SU-DHL-6 (cell line): Measurements from ENCODE around the gene ABCB9.

Experiments used
- H2AFZ ChIP-seq: fragments of 200-600 bp; sonication (generic); 2 replicates; pipeline ENCODE4 v1.6.1; 2014; ENCODE audit warnings: low read depth, mild to moderate bottlenecking, moderate library complexity, mixed read lengths, antibody characterized with exemption, low read length; ENCODE audit not compliant: severe bottlenecking
- H3F3A ChIP-seq: fragments of 200-600 bp; shearing (Covaris generic); 2 replicates; pipeline ENCODE4 v1.6.0; 2016; ENCODE audit warnings: antibody characterized with exemption, mild to moderate bottlenecking; ENCODE audit not compliant: insufficient read depth
- H3K27ac ChIP-seq: fragments of 200-600 bp; sonication (generic); 2 replicates; pipeline ENCODE4 v1.5.1; 2016; ENCODE audit warnings: low read depth, mild to moderate bottlenecking, low read length, moderate library complexity, mixed read lengths
- H3K27me3 ChIP-seq: fragments of 200-600 bp; sonication (generic), shearing (Covaris generic); 2 replicates; pipeline ENCODE4 v1.6.0; 2014; ENCODE audit warnings: mild to moderate bottlenecking, low read length
- H3K36me3 ChIP-seq: fragments of 200-600 bp; sonication (generic); 2 replicates; pipeline ENCODE4 v1.6.1; 2014; ENCODE audit warnings: mild to moderate bottlenecking, low read length, mixed read lengths
- H3K4me2 ChIP-seq: fragments of 300-600, 200-600 bp; shearing (Covaris generic), sonication (generic); 2 replicates; pipeline ENCODE4 v1.6.0; 2014; ENCODE audit warnings: low read length, low read depth, mild to moderate bottlenecking; ENCODE audit not compliant: poor library complexity, severe bottlenecking
- H3K4me3 ChIP-seq: fragments of 200-600 bp; sonication (generic); 2 replicates; pipeline ENCODE4 v1.5.1; 2014; ENCODE audit warnings: antibody characterized with exemption, low read length, mild to moderate bottlenecking, mixed read lengths; ENCODE audit not compliant: insufficient read depth, poor library complexity, severe bottlenecking
- H3K79me2 ChIP-seq: fragments of 200-600 bp; sonication (generic); 2 replicates; pipeline ENCODE4 v1.6.1; 2014; ENCODE audit warnings: mild to moderate bottlenecking, low read length, moderate library complexity; ENCODE audit not compliant: insufficient read depth
- H3K9ac ChIP-seq: fragments of 200-600 bp; sonication (generic); 2 replicates; pipeline ENCODE4 v1.7.0; 2014; ENCODE audit warnings: mild to moderate bottlenecking, low read length
- H3K9me2 ChIP-seq: fragments of 200-600 bp; sonication (generic); replicated peaks from 2 replicates; pipeline ENCODE4 v1.6.1; 2014; ENCODE audit warnings: low read length; ENCODE audit not compliant: insufficient read depth
- H3K9me3 ChIP-seq: fragments of 200-600 bp; sonication (generic); 2 replicates; pipeline ENCODE4 v1.6.1; 2014; ENCODE audit warnings: low read length, mixed read lengths; ENCODE audit not compliant: insufficient read depth
- H4K20me1 ChIP-seq: fragments of 200-600 bp; sonication (generic); 2 replicates; pipeline ENCODE4 v1.6.1; 2014; ENCODE audit warnings: low read depth, mild to moderate bottlenecking, antibody characterized with exemption, low read length, moderate library complexity, mixed read lengths
- EZH2phosphoT487 ChIP-seq: fragments of 200-600 bp; sonication (generic), shearing (Covaris generic); conservative IDR thresholded peaks from 2 replicates; pipeline ENCODE4 v1.6.1; 2018; ENCODE audit warnings: mild to moderate bottlenecking, antibody characterized with exemption, low read length, moderate library complexity, mixed read lengths
- TF ChIP-seq, protein P1 (sequence below): fragments of 200-600 bp; sonication (generic); IDR thresholded peaks from one replicate; pipeline ENCODE4 v1.5.1; 2017; ENCODE audit warnings: antibody characterized with exemption, mild to moderate bottlenecking, low read length, moderate library complexity; ENCODE audit not compliant: insufficient read depth, poor library complexity, severe bottlenecking

The ABCB9 gene

DNA sequence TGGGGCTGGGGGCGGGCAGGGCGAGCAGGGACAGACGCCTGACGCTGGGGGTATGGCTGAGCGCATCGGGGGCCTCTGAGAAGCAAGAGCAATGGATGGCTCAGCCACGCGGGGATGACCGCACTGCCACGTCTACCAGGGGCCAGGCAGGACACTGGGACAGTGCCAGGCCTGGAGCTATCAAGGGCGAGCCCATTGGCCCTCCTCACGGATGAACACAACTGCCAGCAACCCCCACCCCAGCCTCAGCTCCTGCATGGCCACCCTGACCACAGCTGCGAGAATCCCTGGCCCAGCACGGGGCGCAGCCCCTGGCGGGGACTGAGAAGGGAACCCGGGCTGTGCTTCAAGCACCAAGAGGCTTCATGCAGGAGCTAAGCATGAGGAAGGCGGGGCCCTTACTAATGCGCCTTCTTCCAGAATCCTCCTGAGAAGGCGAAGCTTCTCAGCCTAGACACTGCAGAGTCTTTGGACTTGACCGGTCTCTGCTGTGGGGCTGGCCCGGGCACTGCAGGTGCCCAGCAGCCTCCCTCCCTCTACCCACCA lies 23.7 kb upstream of the ABCB9 start:
- TF ChIP-seq EZH2phosphoT487: no peak
- TF ChIP-seq, protein P1, sequence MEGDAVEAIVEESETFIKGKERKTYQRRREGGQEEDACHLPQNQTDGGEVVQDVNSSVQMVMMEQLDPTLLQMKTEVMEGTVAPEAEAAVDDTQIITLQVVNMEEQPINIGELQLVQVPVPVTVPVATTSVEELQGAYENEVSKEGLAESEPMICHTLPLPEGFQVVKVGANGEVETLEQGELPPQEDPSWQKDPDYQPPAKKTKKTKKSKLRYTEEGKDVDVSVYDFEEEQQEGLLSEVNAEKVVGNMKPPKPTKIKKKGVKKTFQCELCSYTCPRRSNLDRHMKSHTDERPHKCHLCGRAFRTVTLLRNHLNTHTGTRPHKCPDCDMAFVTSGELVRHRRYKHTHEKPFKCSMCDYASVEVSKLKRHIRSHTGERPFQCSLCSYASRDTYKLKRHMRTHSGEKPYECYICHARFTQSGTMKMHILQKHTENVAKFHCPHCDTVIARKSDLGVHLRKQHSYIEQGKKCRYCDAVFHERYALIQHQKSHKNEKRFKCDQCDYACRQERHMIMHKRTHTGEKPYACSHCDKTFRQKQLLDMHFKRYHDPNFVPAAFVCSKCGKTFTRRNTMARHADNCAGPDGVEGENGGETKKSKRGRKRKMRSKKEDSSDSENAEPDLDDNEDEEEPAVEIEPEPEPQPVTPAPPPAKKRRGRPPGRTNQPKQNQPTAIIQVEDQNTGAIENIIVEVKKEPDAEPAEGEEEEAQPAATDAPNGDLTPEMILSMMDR: no peak
- H3K4me3 ChIP-seq: no peak overlapping the region
- H3K4me2 ChIP-seq: no peak overlapping the region
- no peaks in the 10 kb centered on the region for H4K20me1 ChIP-seq
- no peaks in the 10 kb centered on the region for H3K9me3 ChIP-seq
- H3K27me3 ChIP-seq: no peaks in the 10 kb centered on the region
- H3K79me2 ChIP-seq: no peaks in the 10 kb centered on the region
- H3K9ac ChIP-seq: no peak overlapping the region
- H3K27ac ChIP-seq: no peak overlapping the region
- 0 out of 2 replicates have a peak, but pooled peaks cover under 1% of the 10 kb centered on the region for H3F3A ChIP-seq
- H2AFZ ChIP-seq: no peak overlapping the region
- no peaks in the 10 kb centered on the region for H3K9me2 ChIP-seq
- H3K36me3 ChIP-seq: no peaks in the 10 kb centered on the region

DNA sequence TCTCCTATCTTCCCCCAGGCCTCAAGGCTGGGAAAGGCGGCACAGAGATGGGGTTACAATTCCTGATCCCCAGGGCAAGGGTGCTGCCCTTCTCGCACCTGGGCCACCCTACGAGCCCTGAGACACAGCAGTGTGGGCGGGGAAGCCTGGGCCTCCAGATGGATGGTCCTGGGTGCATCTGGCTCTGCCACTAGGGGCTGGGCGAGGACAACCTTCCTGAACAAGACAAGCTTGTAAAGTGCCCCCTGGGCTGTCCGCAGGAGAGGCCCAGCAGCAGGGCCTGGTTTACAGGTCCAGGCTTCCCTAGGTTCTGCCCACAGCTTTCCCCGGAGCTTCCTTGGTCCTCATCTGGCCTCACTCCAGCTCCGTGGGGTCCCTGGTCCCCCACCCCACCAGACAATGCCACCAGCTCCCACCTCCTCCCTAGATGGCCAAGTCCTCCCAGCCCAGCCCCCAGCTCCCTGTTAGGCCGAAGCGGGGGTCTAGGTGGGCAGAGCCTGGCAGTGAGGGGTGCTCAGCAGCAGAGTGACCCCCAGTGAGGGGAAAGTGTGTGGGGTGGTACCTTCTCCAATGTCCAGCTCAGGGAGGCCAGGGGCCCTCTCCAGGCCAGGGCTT lies 23.1 kb upstream of the ABCB9 start:
- no peak overlapping the region for H3K4me2 ChIP-seq
- H3K27me3 ChIP-seq: no peaks in the 10 kb centered on the region
- no peaks in the 10 kb centered on the region for H4K20me1 ChIP-seq
- H3F3A ChIP-seq: 0 out of 2 replicates have a peak, but pooled peaks cover 4% of the 10 kb centered on the region
- H3K4me3 ChIP-seq: no peak overlapping the region
- H3K79me2 ChIP-seq: no peaks in the 10 kb centered on the region
- no peaks in the 10 kb centered on the region for H3K9me3 ChIP-seq
- H2AFZ ChIP-seq: no peak overlapping the region
- no peaks in the 10 kb centered on the region for H3K36me3 ChIP-seq
- no peak overlapping the region for H3K9ac ChIP-seq
- no peaks in the 10 kb centered on the region for H3K9me2 ChIP-seq
- TF ChIP-seq, protein P1: no peak
- TF ChIP-seq EZH2phosphoT487: no peak
- no peak overlapping the region for H3K27ac ChIP-seq

DNA sequence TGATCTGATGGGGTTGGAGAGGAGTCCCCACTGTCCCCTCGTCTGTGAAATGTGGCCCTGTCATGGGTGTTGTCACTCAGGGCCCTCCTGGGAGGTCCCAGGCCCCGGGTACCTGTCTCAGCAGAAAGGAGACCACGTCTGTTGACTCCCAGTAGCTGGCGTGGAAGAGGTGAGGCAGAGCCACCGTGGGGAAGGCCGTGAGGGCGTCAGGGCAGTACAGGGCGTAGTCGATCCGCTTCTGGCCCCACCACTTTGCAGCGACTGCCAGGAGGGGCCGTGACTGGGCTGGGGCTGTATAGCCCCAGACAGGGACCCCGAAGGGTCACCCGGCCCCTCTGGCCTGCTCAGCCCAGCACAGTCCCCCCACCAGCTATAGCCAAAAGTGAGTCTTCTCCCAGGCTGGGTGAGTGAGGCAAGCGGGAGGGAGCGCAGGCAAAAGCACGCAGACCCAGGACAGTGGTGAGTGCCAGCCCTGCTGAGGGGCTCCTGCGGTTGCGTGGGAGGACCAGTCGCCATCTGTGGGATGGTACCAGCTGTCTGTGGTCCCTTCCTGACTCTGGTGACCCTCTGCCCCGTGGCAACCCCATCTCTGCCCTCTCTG lies 22.4 kb upstream of the ABCB9 start:
- H3K9me2 ChIP-seq: no peaks in the 10 kb centered on the region
- H3K79me2 ChIP-seq: no peaks in the 10 kb centered on the region
- no peak overlapping the region for H3K9ac ChIP-seq
- no peaks in the 10 kb centered on the region for H4K20me1 ChIP-seq
- no peak for TF ChIP-seq EZH2phosphoT487
- TF ChIP-seq, protein P1: no peak
- no peaks in the 10 kb centered on the region for H3K27me3 ChIP-seq
- no peak overlapping the region for H2AFZ ChIP-seq
- no peak overlapping the region for H3K27ac ChIP-seq
- H3K4me2 ChIP-seq: no peak overlapping the region
- H3K4me3 ChIP-seq: no peak overlapping the region
- H3K36me3 ChIP-seq: no peaks in the 10 kb centered on the region
- peaks cover 10% of the 10 kb centered on the region; the same call in 1 of the 2 replicates for H3F3A ChIP-seq
- no peaks in the 10 kb centered on the region for H3K9me3 ChIP-seq
